ENCODE measurements around the gene DCAKD. TPM values are rescaled to one million over a fixed set of nuclear protein-coding genes. Genes with fewer than 3 reads are reported as not detected.

Gene DCAKD
- total RNA-seq, 4 donors from 2014 or later, result 50.3 to 68.8 (median 57.9) TPM

DNA sequence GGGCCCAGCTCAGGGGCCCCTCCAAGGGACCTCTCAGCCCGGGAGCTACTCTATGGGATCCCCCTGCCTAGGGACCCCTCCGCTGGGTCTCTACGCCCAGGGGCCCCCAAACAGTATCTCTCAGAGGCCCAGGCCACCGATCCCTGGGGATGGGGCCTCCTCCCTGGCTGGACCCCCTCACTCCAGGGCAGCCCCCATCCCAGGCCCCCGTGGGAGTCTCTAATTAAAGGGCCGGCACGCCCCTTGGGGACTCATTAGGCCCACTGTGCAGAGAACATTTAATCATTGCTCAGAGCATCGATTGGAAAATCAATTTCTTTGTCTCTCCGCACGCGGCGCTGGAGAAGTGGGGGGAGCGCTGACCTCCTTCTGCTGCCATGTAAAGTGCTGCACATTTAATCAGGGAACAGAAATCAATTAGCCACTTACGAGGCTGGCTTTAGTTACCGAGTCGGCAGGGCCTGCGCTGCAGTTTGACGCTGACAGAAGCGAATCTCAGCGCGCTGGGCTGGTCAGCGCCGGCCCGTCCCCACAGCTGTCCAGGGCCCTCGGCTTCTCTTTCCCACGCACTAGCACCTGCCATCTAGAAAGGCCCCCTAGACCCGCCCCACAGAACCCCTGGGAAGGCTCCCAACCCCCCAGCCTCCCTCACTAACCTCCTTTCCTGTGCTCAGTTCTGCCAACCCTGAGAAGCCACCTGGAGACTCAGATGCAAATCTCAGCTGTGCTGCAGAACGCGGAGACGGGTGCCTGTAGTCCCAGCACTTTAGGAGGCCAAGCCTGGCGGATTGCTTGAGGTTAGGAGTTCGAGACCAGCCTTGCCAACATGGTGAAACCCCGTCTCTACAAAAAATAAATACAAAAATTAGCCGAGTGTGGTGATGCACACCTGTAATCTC lies 63.1 kb downstream of the DCAKD start:
- H3K27ac ChIP-seq (replicated peaks in 1 of 4), result no peak overlapping the region
- H3K36me3 ChIP-seq, result no peaks in the 10 kb centered on the region
- WGBS, result 88% methylated on average over 25 of the region's 34 CpGs
- DNase-seq (ENCODE audit: extremely low spot score), result no peak
- peaks cover 0 to 5% (median 0%) of the 10 kb centered on the region in 4 donors for H3K27me3 ChIP-seq
- intact Hi-C loops (cut with DNase I), result no loop called here
- no peaks in the 10 kb centered on the region for H3K9me3 ChIP-seq
- no peak overlapping the region for H3K4me3 ChIP-seq
- peaks cover 0 to 13% (median 12%) of the 10 kb centered on the region in 4 donors for H3K4me1 ChIP-seq
- no peak for TF ChIP-seq POLR2A (IDR thresholded peaks at IDR 0.05; ENCODE audit: low read depth)
- TF ChIP-seq, protein P1, sequence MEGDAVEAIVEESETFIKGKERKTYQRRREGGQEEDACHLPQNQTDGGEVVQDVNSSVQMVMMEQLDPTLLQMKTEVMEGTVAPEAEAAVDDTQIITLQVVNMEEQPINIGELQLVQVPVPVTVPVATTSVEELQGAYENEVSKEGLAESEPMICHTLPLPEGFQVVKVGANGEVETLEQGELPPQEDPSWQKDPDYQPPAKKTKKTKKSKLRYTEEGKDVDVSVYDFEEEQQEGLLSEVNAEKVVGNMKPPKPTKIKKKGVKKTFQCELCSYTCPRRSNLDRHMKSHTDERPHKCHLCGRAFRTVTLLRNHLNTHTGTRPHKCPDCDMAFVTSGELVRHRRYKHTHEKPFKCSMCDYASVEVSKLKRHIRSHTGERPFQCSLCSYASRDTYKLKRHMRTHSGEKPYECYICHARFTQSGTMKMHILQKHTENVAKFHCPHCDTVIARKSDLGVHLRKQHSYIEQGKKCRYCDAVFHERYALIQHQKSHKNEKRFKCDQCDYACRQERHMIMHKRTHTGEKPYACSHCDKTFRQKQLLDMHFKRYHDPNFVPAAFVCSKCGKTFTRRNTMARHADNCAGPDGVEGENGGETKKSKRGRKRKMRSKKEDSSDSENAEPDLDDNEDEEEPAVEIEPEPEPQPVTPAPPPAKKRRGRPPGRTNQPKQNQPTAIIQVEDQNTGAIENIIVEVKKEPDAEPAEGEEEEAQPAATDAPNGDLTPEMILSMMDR (IDR thresholded peaks at IDR 0.05), result no peak

DNA sequence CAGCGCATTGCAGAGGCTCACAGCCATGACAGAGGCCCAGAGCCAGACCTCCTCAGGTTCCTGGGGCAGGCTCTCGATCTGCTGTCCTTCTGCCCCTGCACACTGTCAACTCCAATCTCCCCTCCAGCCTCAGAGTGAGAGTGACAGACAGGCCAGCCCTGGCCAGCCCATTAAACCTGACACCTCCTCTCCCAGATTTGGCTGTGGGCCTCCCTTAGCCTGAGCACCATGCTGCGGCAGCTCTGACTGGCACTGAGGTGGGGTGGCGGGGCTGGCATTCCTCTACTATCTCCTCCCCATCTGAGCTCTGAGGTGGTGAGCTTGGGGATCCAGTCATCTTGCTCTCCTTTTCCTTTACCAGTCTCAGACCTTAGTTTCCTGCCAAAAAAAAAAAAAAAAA lies 67.9 kb downstream of the DCAKD start:
- no peak overlapping the region for H3K4me3 ChIP-seq
- peaks cover 0 to 5% (median 0%) of the 10 kb centered on the region in 4 donors for H3K27me3 ChIP-seq
- intact Hi-C loops (cut with DNase I), result no loop called here
- H3K27ac ChIP-seq (replicated peaks in 1 of 4), result no peak overlapping the region
- 88% methylated on average over 3 of the region's 4 CpGs for WGBS
- H3K9me3 ChIP-seq, result no peaks in the 10 kb centered on the region
- DNase-seq (ENCODE audit: extremely low spot score), result no peak
- H3K36me3 ChIP-seq, result no peaks in the 10 kb centered on the region
- H3K4me1 ChIP-seq, result peaks cover 34 to 49% (median 47%) of the 10 kb centered on the region in 4 donors
- no peak for TF ChIP-seq POLR2AphosphoS5 (IDR thresholded peaks at IDR 0.05)

DNA sequence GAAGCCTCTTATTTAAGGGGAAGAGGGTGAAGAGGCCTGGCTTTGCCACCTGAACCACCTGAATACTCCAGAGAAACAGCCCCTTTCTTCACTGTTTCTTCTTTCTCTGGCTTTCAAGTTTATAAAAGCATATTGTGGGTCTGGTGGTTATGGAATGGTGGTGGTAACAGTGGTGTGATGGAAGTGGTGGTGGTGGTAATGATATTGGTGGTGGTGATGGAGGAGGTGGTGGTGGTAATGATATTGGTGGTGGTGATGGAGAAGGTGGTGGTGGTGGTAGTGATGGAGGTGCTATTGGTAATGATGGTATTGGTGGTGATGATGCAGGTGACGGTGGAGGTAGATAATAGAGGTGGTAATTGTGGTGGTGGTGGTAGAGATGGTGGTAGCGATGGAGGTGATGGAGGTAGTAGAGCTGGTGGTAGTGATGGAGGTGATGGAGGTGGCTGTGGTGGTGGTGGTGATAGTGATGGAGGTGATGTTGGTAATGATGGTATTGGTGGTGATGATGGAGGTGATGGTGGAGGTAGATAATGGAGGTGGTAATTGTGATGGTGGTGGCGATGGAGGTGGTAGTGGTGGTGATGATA lies 69.2 kb downstream of the DCAKD start:
- Histone ChIP-seq H3K4me3 (no peak overlapping the region), H3K4me1 (peaks cover 48 to 54% (median 53%) of the 10 kb centered on the region in 4 donors), H3K27ac (replicated peaks in 1 of 4) (peak overlapping the region in 3 of 4 donors; percentile 55 to 78 (median 77)), H3K36me3 (no peaks in the 10 kb centered on the region), H3K27me3 (no peaks in the 10 kb centered on the region), H3K9me3 (no peaks in the 10 kb centered on the region)
- DNase-seq (ENCODE audit: extremely low spot score), result no peak
- no peak for TF ChIP-seq EP300 (IDR thresholded peaks at IDR 0.05)
- TF ChIP-seq POLR2A (IDR thresholded peaks at IDR 0.05; ENCODE audit: low read depth), result no peak
- TF ChIP-seq POLR2AphosphoS5 (IDR thresholded peaks at IDR 0.05), result no peak
- TF ChIP-seq, protein P1 (IDR thresholded peaks at IDR 0.05), result no peak
- 96% methylated on average over 3 of the region's 3 CpGs for WGBS
- intact Hi-C loops (cut with DNase I), result no loop called here

DNA sequence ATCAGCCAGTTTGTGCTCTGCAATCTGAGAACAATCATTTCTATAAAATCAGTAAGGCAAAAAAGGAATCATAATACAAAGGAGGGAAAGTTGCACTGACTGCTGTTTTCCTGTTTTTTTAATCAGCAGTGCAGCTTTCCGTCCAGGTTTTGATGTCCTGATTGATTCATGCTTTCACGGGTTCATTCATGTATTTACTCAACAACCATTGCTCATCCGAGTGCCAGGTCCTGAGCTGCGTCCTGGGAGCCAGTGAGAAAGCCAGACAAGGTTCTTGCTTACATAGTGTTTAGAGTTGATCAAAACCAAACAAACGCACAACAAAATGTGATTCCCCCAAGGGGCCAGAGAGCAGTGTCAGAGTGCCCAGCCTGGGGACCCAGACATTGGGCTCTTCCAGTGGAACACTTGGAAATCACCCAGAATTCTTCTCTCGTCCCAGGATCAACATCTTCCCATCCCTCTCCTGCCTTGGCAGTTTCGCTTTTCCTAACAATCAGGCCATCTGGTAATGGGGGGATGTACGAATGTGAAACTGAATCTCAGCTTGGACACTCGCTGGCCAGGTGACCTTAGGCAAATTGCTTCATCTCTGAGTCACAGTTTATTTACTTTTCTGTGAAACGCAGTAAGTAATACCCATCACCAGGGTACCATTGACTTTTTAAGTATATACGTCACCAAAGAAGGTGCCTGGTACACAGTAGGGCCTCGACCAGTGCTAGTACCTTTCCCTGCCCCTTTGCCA lies 70.0 kb downstream of the DCAKD start:
- H3K9me3 ChIP-seq, result no peaks in the 10 kb centered on the region
- no peak for DNase-seq (ENCODE audit: extremely low spot score)
- H3K27me3 ChIP-seq, result no peaks in the 10 kb centered on the region
- H3K4me3 ChIP-seq, result peak overlapping the region in 2 of 4 donors; percentile 10 to 35
- H3K4me1 ChIP-seq, result peaks cover 52 to 58% (median 57%) of the 10 kb centered on the region in 4 donors
- TF ChIP-seq POLR2AphosphoS5 (IDR thresholded peaks at IDR 0.05) (peak; percentile 31 to 41), POLR2A (IDR thresholded peaks at IDR 0.05; ENCODE audit: low read depth) (no peak)
- no peaks in the 10 kb centered on the region for H3K36me3 ChIP-seq
- intact Hi-C loops (cut with DNase I), result no loop called here
- H3K27ac ChIP-seq (replicated peaks in 1 of 4), result peak overlapping the region; percentile 55 to 78 (median 72)
- 31% methylated on average over 12 of the region's 12 CpGs for WGBS

DNA sequence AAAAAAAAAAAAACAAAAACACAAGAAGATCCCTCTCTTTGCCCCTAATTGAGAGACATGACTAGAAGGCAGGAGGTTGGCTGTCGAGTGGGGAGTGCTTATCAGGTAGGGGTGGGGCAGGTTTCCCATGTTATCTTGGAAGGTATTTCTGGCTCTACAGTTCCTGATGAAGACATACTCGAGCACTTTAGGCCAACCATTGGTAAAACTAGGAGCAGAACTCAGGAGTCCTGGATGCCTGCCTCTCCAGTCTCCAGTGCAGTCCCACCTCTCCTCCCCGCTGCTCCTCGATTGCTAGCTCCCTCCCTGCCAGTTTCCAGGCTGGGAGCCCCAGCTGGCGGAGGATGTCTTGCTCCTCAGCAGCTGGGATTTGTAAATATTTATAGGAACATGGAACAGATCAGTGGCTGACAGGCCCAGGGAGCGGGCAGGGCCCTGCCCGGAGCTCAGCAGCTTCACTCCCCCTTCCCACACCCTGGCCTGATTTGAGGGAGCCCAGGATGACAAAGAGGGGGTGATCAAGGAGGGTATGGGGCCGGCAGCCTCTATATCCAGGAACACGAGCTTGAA lies 71.9 kb downstream of the DCAKD start:
- Histone ChIP-seq H3K4me3 (no peak overlapping the region), H3K4me1 (peaks cover 52 to 60% (median 58%) of the 10 kb centered on the region in 4 donors), H3K27me3 (no peaks in the 10 kb centered on the region), H3K27ac (replicated peaks in 1 of 4) (peak overlapping the region; percentile 67 to 78 (median 74)), H3K9me3 (no peaks in the 10 kb centered on the region), H3K36me3 (no peaks in the 10 kb centered on the region)
- intact Hi-C loops (cut with DNase I), result no loop called here
- 34% methylated on average over 6 of the region's 9 CpGs for WGBS
- no peak for DNase-seq (ENCODE audit: extremely low spot score)
- TF ChIP-seq, protein P1 (IDR thresholded peaks at IDR 0.05), result no peak
- TF ChIP-seq POLR2AphosphoS5 (IDR thresholded peaks at IDR 0.05), result peak; percentile 66 to 72
